GM18907 (cell line): ENCODE results near the gene RNU7-1.

ENCODE experiments used
- ATAC-seq: cut with Tn5 transposase; IDR thresholded peaks from one replicate; pipeline ENCODE4 v1.9.1; 2021; ENCODE audit warnings: mild to moderate bottlenecking, moderate library complexity; ENCODE audit not compliant: unreplicated experiment

The RNU7-1 gene

DNA sequence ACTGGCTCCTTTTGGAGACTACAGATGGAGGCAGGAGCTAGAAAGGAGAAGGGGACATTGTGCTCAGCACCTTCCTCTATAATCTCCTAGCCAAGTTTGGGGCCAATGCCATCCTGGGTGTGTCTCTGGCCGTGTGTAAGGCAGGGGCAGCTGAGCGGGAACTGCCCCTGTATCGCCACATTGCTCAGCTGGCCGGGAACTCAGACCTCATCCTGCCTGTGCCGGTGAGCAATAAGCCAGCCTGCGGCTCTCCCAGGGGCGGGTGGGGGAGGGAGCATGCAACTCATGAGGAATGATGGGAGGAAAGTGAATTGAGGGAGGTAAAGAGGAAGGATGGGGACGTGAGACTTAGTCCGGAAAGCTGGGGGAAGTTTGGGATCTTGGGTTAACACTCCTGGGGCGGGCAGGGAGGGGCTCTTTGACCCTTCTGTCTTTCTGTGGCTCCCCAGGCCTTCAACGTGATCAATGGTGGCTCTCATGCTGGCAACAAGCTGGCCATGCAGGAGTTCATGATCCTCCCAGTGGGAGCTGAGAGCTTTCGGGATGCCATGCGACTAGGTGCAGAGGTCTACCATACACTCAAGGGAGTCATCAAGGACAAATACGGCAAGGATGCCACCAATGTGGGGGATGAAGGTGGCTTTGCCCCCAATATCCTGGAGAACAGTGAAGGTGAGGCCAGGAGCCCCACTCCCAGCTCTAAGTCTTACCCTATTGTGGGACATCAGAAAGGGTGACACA is 26.0 kb upstream of the RNU7-1 start:
- ATAC-seq = no peak

DNA sequence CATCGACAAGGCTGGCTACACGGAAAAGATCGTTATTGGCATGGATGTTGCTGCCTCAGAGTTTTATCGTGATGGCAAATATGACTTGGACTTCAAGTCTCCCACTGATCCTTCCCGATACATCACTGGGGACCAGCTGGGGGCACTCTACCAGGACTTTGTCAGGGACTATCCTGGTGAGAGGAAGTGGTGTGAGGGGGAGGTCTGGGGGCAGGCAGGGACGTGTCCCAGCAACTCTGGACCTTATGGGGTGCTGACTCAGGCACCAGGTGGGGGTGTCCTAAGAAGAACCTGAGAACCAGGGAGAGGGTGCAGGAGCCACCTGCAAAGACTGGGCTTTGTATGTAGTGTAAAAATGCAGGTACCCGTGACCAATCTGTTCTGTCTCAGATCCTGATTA is 24.0 kb upstream of the RNU7-1 start:
- ATAC-seq = no peak

- ATAC-seq = no peak
Observed at GRCh38 chr12:6921539-6921938, 22.1 kb upstream of the RNU7-1 start.

- no peak for ATAC-seq
Observed at GRCh38 chr12:6921996-6922946, 21.3 kb upstream of the RNU7-1 start.

GRCh38 chr12:6923003-6923732 is 20.4 kb upstream of the RNU7-1 start:
- ATAC-seq = no peak

DNA sequence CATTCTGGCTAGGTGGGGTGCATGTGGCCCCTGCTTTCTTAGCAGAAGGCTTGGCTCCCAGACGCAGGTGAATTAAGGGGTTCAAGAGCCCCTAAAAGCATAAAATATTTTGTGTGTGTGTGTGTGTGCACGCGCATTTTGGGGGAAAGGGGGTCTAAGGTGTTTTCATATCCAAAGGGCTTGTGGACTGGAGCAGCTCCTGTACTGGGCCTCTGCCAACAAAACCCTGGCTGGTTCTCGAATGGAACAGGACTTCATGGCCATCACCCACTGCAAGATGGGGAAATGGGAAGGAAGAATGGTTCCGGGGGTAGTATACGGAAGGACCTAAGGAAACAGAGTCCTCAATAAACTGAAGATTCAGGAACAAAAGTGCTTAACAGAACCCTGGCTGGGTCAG is 19.8 kb upstream of the RNU7-1 start:
- no peak for ATAC-seq

DNA sequence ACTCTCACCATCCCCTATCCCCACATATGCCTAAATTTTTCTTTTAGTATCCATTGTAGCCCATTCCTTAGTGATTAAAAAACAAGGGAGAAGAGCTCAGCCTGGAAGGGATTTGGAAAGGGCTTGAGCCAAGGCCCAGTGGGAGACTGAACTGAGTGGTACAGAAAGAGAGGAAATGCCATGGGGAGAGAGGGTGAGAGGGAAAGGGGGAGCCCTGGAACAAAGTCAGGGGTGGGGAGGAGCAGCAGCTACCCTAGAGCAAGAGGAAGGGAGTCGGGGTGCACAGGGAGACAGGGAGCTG is 18.4 kb upstream of the RNU7-1 start:
- ATAC-seq = no peak

GRCh38 chr12:6925540-6926279 is 17.9 kb upstream of the RNU7-1 start:
- ATAC-seq = no peak

GRCh38 chr12:6927379-6928021 is 16.1 kb upstream of the RNU7-1 start, which contains the start of gene ATN1:
Gene ATN1, plus strand, starts transcription at chr12:6927959. Its CDS starts 6,043 bp downstream, at chr12:6934002.
- no peak for ATAC-seq

DNA sequence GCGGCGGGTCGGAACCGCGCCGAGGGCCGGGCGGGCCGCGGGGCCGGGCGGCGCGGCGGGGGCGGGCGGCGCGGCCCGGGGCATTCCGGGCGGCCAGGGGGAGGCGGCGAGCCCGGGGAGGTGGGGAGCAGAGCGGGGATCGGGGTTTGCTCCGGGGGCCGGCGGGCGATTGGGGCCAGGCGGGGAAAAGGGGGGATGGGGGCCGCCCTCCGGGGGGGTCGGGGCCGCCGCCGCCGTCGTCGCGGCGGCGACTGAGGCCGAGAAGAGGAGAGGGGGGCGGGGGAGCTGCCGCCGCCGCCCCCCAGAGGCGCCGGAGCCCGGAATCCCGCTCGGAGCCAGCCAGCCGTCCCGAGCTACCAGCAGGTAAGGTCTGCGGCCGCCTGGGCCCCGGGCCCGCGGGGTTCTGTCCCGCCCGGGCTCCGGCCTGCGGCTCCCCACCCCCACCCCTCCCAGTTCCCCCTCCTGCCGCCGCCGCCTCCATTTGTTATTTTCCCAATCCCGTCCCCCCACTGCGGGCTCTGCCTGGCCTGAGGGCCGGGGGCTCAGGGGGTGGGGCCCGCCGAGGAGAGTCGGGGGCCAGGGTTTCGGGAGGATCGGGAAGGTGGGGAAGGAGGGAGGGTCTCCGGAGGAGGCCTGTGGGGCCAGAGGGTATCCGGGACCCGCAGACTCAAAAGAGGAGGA is 15.5 kb upstream of the RNU7-1 start:
- ATAC-seq = no peak

- ATAC-seq = no peak
Observed at GRCh38 chr12:6928703-6929407, 14.8 kb upstream of the RNU7-1 start.

DNA sequence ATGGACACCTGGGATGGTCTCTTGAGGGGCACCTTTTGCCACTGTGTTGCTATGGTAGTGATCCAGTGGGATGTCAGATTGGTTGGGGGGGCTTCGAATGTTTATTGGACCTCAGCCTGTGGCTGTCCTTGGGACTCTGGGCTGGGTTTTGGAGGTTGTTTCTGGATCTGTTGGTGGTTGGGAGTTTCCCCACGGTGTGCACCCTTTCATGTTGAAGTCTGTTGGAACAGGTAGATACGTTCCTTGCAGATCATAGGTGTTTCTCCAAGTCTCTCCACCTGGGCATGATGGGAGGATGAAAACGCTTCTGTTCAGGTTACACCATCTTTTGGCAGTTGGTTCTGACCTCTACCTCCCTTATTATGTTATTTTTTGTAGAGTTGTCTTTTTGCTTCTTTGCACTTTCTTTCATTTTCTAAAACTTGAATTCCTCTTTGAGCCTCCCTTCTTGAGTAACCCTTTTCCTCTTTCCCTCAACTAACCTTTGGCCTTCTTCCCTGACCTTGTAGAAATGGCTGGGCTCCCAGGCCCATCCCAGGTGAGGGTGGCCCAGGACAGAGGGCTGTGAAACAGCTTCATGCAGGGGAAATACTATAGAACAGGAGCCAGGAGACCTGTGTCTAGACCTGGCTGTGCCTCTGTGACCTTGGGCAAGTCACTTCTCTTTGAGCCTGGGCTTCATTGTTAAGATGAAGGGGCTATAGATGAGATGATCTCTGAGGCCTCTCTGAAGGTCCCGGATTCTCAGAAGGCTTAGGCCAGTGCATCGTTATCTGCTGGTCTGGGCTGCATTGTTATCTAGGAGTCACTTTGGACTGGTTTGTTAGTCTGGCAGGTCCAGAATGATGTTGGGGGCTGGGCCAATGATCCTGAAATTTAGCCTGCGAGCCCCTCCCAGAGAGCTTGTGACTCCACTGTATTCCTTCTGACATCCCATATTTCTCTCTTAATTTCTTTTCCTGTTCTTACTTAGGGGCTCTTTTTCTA is 13.9 kb upstream of the RNU7-1 start:
- ATAC-seq = no peak

- no peak for ATAC-seq
Observed at GRCh38 chr12:6932766-6933165, 10.8 kb upstream of the RNU7-1 start.

- ATAC-seq = no peak
Observed at GRCh38 chr12:6934110-6934509, 9.5 kb upstream of the RNU7-1 start.

DNA sequence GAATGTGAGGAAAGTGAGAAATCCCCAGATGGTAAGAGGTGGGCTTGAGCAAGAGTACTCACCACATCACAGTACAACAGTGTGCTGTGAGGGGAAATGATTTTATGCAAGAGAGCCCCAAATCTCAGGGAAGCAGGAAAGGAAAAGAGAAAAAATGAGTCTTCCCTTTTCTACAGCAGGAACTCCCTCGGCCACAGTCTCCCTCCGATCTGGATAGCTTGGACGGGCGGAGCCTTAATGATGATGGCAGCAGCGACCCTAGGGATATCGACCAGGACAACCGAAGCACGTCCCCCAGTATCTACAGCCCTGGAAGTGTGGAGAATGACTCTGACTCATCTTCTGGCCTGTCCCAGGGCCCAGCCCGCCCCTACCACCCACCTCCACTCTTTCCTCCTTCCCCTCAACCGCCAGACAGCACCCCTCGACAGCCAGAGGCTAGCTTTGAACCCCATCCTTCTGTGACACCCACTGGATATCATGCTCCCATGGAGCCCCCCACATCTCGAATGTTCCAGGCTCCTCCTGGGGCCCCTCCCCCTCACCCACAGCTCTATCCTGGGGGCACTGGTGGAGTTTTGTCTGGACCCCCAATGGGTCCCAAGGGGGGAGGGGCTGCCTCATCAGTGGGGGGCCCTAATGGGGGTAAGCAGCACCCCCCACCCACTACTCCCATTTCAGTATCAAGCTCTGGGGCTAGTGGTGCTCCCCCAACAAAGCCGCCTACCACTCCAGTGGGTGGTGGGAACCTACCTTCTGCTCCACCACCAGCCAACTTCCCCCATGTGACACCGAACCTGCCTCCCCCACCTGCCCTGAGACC is 8.0 kb upstream of the RNU7-1 start:
- ATAC-seq = no peak

DNA sequence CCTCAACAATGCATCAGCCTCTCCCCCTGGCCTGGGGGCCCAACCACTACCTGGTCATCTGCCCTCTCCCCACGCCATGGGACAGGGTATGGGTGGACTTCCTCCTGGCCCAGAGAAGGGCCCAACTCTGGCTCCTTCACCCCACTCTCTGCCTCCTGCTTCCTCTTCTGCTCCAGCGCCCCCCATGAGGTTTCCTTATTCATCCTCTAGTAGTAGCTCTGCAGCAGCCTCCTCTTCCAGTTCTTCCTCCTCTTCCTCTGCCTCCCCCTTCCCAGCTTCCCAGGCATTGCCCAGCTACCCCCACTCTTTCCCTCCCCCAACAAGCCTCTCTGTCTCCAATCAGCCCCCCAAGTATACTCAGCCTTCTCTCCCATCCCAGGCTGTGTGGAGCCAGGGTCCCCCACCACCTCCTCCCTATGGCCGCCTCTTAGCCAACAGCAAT is 7.4 kb upstream of the RNU7-1 start:
- no peak for ATAC-seq
